PC-9 (cell line): ENCODE data around the gene PHACTR1.

Source experiments
- CTCF ChIP-seq: fragments of 200-600 bp; sonication (generic); conservative IDR thresholded peaks from 2 replicates; pipeline ENCODE4 v1.6.1; 2017; ENCODE audit warnings: mixed run types, antibody characterized with exemption, mild to moderate bottlenecking, moderate library complexity
- EZH2 ChIP-seq: fragments of 200-600 bp; sonication (generic); IDR thresholded peaks from 2 replicates; pipeline ENCODE4 v1.8.0; 2017; ENCODE audit warnings: antibody characterized with exemption, low read depth

- no peak for TF ChIP-seq EZH2
- no peak for TF ChIP-seq CTCF
Measured at GRCh38 chr6:13203145-13203544, 486.6 kb downstream of the PHACTR1 start.
